ENCODE data around the gene ADPRH.

The ADPRH gene

GRCh38 chr3:119631516-119631915, 52.2 kb downstream of the ADPRH start:
- DNase-seq: no peak

GRCh38 chr3:119632216-119632615, 52.9 kb downstream of the ADPRH start:
- DNase-seq: no peak

- no peak for DNase-seq
Observed at GRCh38 chr3:119632829-119633228, 53.5 kb downstream of the ADPRH start.

- DNase-seq: no peak
Observed at GRCh38 chr3:119635719-119636118, 56.4 kb downstream of the ADPRH start.

GRCh38 chr3:119636249-119636648, 57.0 kb downstream of the ADPRH start:
- no peak for DNase-seq

GRCh38 chr3:119636891-119637611, 57.8 kb downstream of the ADPRH start:
- no peak for DNase-seq

- DNase-seq: no peak
Observed at GRCh38 chr3:119637679-119638477, 58.6 kb downstream of the ADPRH start.

Data from NCI-H1105 treated with DMSO at 0.1 percent for 48 hours (cell line).